ENCODE data around the gene KIF5C.

KIF5C gene

GRCh38 chr2:148987286-148987685, 112.3 kb downstream of the KIF5C start:
- no peak overlapping the region for H3K27ac ChIP-seq (ENCODE audit: extremely low read depth, low read depth, low read length)
- no peaks in the 10 kb centered on the region for H3K4me1 ChIP-seq (ENCODE audit: control insufficient read depth, insufficient read depth, low read length)
- ChIA-PET CTCF (interaction anchor here (1.5 kb wide), 1 partner anchor 11 kb away, joined by 3 read pairs; no protein-coding TSS in a partner anchor), POLR2A (no interaction called here)
- peaks cover 0 to 58% of the 10 kb centered on the region in 2 experiments; a peak in 2 of 3 replicates for H3K36me3 ChIP-seq (ENCODE audit: control insufficient read depth in 2 of 2, insufficient read depth in 1 of 2, low read length in 2 of 2)
- TF ChIP-seq ZNF211 (tag by site-specific recombination; IDR thresholded peaks at IDR 0.05; ENCODE audit: low read depth) (no peak), KLF17 (tag by site-specific recombination; IDR thresholded peaks at IDR 0.05) (no peak), SP2 (tag by site-specific recombination; IDR thresholded peaks at IDR 0.05) (no peak), SETDB1 (IDR thresholded peaks at IDR 0.05; ENCODE audit: insufficient read length, low read length) (no peak), ZNF555 (tag by site-specific recombination; conservative IDR thresholded peaks at IDR 0.05) (no peak), ZNF596 (tag by site-specific recombination; IDR thresholded peaks at IDR 0.05) (no peak)
- no peak overlapping the region for H3K4me3 ChIP-seq (ENCODE audit: low read depth, low read length)
- no peaks in the 10 kb centered on the region for H3K9me3 ChIP-seq (ENCODE audit: control insufficient read depth, insufficient read depth, low read depth, low read length)

GRCh38 chr2:148988337-148988736, 113.3 kb downstream of the KIF5C start:
- Histone ChIP-seq H3K36me3 (ENCODE audit: control insufficient read depth in 2 of 2, insufficient read depth in 1 of 2, low read length in 2 of 2) (peaks cover 0 to 57% of the 10 kb centered on the region in 2 experiments; a peak in 2 of 3 replicates), H3K4me1 (ENCODE audit: control insufficient read depth, insufficient read depth, low read length) (no peaks in the 10 kb centered on the region), H3K9me3 (ENCODE audit: control insufficient read depth, insufficient read depth, low read depth, low read length) (no peaks in the 10 kb centered on the region), H3K4me3 (ENCODE audit: low read depth, low read length) (no peak overlapping the region), H3K27ac (ENCODE audit: extremely low read depth, low read depth, low read length) (no peak overlapping the region)
- POLR2A ChIA-PET: interaction anchor here (0.6 kb wide), 1 partner anchor 696 kb away, joined by 3 read pairs; no protein-coding TSS in a partner anchor
- CTCF ChIA-PET: interaction anchor here (0.6 to 0.7 kb wide), 3 partner anchors 47 to 436 kb away, joined by 3 to 4 read pairs (median 3); no protein-coding TSS in a partner anchor
- TF ChIP-seq ZIC2 (tag by site-specific recombination; IDR thresholded peaks at IDR 0.05): no peak
- no peak for TF ChIP-seq ZBTB6 (tag by site-specific recombination; IDR thresholded peaks at IDR 0.05)
- TF ChIP-seq PRDM10 (tag by site-specific recombination; IDR thresholded peaks at IDR 0.05): no peak
- TF ChIP-seq ZEB2 (tag by site-specific recombination; IDR thresholded peaks at IDR 0.05): no peak
- no peak for TF ChIP-seq ZNF792 (tag by site-specific recombination; IDR thresholded peaks at IDR 0.05)
- TF ChIP-seq ZNF112 (tag by site-specific recombination; IDR thresholded peaks at IDR 0.05): no peak
- no peak for TF ChIP-seq ZNF341 (tag by site-specific recombination; IDR thresholded peaks at IDR 0.05; ENCODE audit: low read depth)
- TF ChIP-seq ZBTB49 (tag by site-specific recombination; IDR thresholded peaks at IDR 0.05; ENCODE audit: low read depth): no peak
- TF ChIP-seq ZNF548 (tag by site-specific recombination; IDR thresholded peaks at IDR 0.05): no peak
- no peak for TF ChIP-seq KLF10 (tag by site-specific recombination; IDR thresholded peaks at IDR 0.05)
- no peak for TF ChIP-seq BCL6B (tag by site-specific recombination; IDR thresholded peaks at IDR 0.05)
- no peak for TF ChIP-seq GLIS1 (tag by site-specific recombination; IDR thresholded peaks at IDR 0.05)
- no peak for TF ChIP-seq ZNF621 (tag by site-specific recombination; IDR thresholded peaks at IDR 0.05)
- no peak for TF ChIP-seq ZNF768 (tag by site-specific recombination; IDR thresholded peaks at IDR 0.05)
- no peak for TF ChIP-seq ZNF629 (tag by site-specific recombination; IDR thresholded peaks at IDR 0.05)
- TF ChIP-seq BCL11A (tag by site-specific recombination; IDR thresholded peaks at IDR 0.05; ENCODE audit: low read depth): no peak
- no peak for TF ChIP-seq ZNF211 (tag by site-specific recombination; IDR thresholded peaks at IDR 0.05; ENCODE audit: low read depth)
- no peak for TF ChIP-seq ZNF37A (tag by site-specific recombination; IDR thresholded peaks at IDR 0.05)
- no peak for TF ChIP-seq ZBTB48 (tag by site-specific recombination; IDR thresholded peaks at IDR 0.05)
- TF ChIP-seq RBAK (tag by site-specific recombination; IDR thresholded peaks at IDR 0.05): no peak
